Rectal smooth muscle tissue (tissue), 1 donor: ENCODE measurements around the gene ADAMTS4.

Experiments used
- H3K27ac ChIP-seq: one replicate; pipeline ENCODE4 v1.7.0; 2013; ENCODE audit warnings: low read depth, low read length, inconsistent platforms
- H3K27me3 ChIP-seq: one replicate; pipeline ENCODE4 v1.7.0; 2013; ENCODE audit warnings: low read length; ENCODE audit not compliant: control insufficient read depth, insufficient read depth
- H3K36me3 ChIP-seq: one replicate; pipeline ENCODE4 v1.7.0; 2013; ENCODE audit warnings: low read length; ENCODE audit not compliant: control insufficient read depth, insufficient read depth
- H3K4me1 ChIP-seq: one replicate; pipeline ENCODE4 v1.7.0; 2013; ENCODE audit warnings: low read length; ENCODE audit not compliant: control insufficient read depth, insufficient read depth
- H3K4me3 ChIP-seq: one replicate; pipeline ENCODE4 v1.7.0; 2013; ENCODE audit warnings: low read length
- H3K9ac ChIP-seq: one replicate; pipeline ENCODE4 v1.7.0; 2013; ENCODE audit warnings: low read length

ADAMTS4 gene

DNA sequence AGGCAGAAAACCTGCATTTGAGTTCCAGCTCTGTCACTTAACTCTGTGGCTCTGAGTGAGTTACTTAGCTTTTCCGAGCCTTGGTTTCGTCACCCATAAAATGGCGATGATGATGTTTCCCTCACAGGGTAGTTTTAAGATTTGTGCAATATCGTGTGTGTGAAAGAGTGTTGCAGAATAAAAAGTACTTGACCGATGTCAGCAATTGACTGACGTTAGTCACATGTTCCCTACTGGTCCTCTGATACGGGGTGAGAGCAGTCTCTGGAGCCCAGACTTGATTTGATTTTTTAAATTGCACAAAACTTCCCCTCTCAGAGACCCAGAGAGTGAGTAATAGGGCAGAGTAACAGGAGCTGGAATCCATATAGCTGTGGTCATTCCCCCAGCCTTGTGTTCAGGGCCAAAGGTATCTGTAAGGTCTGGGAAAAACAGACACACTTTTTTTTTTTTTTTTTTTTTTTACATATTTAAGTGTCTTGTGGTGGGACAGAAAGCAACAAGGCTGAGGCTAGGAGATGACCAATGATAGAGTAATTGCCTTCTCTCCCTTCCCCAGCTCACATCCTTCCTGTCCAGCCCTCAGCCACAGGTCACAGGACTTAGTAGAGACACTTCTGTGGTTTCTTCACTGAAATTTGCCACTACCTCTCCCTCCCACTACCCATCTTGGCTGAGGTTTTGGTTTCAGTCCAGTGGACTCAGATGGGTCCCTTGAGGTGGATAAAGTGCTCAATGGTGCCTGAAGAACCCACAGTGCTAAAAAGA is 18.3 kb upstream of the ADAMTS4 start:
- H3K4me1 ChIP-seq, result no peaks in the 10 kb centered on the region
- H3K36me3 ChIP-seq, result peaks cover 17% of the 10 kb centered on the region
- H3K27ac ChIP-seq, result no peak overlapping the region
- H3K9ac ChIP-seq, result no peak overlapping the region
- no peak overlapping the region for H3K4me3 ChIP-seq
- H3K27me3 ChIP-seq, result no peaks in the 10 kb centered on the region

DNA sequence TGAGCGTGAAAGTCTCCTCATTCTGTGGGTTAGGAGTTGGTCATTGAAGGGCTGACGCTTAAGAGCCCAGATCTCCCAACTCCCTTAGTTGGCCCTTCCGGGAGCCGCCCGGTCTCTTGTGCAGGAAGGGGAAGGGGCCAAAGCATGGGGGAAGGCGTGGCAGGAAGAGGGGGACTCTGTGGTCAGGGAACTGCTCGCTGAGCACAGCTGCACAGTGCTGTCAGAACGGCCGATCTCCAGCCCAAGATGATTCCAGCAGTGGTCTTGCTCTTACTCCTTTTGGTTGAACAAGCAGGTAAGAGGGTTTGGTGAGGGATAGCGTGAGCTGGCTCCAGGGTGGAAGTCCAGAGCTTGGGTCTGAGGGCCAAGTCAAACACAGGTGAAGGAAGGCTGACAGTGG is 16.2 kb upstream of the ADAMTS4 start, which contains the start of gene FCER1G:
FCER1G (plus strand) TSS at position 220 of the 400 bp plus-strand sequence; CDS start at position 247, 27 bp downstream.
- Histone ChIP-seq H3K27ac (no peak within 1 kb of the TSS), H3K27me3 (no peaks in the 10 kb centered on the region), H3K4me3 (peak within 1 kb of the TSS; percentile 31), H3K9ac (no peak within 1 kb of the TSS), H3K36me3 (peaks cover 27% of the 10 kb centered on the region), H3K4me1 (no peaks in the 10 kb centered on the region)

DNA sequence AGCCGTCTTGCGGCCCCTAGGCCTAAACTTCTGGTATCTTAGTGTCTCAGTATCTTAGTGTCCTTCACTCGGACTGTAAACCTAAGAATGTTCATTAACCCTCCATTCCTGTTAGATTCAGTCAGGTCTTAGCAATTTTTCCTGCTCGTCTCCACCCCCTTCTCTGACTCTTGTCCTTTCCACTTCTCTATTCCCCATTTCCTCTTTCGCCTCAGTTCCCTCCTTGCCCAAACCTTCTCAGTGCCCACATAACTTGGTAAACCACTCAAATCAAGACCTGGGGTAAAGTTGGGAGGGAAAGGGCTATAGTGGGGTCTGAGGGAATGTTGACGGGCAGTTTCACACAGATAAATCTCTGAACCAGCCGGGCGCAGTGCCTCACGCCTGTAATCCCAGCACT is 15.5 kb upstream of the ADAMTS4 start:
- H3K4me1 ChIP-seq, result no peaks in the 10 kb centered on the region
- peaks cover 34% of the 10 kb centered on the region for H3K36me3 ChIP-seq
- H3K4me3 ChIP-seq, result no peak overlapping the region

DNA sequence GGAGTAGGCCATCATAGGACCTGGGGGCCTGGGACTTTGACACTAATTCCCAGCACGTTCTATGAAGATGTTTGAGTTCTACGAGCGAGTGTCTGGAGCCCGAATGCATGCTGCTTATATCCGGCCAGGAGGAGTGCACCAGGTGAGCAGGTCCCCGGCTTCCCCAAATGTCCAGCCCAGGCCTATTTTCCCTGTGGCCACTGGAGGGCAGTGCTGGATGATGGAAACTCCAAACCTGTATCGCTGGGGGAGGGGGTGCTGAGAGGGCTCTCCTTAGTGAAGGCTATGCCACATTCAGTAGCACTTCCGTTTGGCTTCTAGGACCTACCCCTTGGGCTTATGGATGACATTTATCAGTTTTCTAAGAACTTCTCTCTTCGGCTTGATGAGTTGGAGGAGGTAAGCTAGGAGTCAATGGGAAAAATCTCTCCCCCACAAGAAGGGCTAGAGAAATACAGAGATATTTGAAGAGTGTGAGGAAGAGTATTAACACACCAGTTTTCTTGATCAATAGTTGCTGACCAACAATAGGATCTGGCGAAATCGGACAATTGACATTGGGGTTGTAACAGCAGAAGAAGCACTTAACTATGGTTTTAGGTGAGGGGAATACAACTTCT is 11.0 kb upstream of the ADAMTS4 start:
- Histone ChIP-seq H3K36me3 (peaks cover 51% of the 10 kb centered on the region), H3K4me3 (no peak overlapping the region), H3K27me3 (no peaks in the 10 kb centered on the region), H3K9ac (no peak overlapping the region), H3K27ac (peak overlapping the region; percentile 3), H3K4me1 (no peaks in the 10 kb centered on the region)

More for the DNA sequence above, 15.5 kb upstream of the ADAMTS4 start:
- no peaks in the 10 kb centered on the region for H3K27me3 ChIP-seq
- H3K27ac ChIP-seq, result no peak overlapping the region
- no peak overlapping the region for H3K9ac ChIP-seq

DNA sequence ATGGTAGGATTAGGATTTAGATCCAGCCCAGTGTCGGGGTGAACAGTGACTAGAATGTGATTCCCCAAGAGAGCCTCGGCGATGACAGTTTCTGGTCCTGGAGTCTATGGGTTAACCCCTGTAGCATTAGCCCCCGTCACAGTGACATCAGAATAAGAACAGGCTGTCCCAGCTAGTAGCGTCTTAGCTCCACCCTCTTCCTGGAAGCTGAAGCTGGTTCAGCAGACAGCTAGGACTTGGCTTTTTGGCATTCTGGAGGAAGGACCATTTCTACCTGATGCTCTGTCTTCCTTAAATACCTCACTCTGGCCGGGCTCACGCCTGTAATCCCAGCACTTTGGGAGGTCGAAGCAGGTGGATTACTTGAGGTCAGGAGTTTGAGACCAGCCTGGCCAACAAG is 8.3 kb upstream of the ADAMTS4 start:
- Histone ChIP-seq H3K9ac (no peak overlapping the region), H3K27ac (peak overlapping the region; percentile 68), H3K27me3 (no peaks in the 10 kb centered on the region), H3K4me1 (peaks cover 4% of the 10 kb centered on the region), H3K36me3 (peaks cover 34% of the 10 kb centered on the region), H3K4me3 (no peak overlapping the region)

DNA sequence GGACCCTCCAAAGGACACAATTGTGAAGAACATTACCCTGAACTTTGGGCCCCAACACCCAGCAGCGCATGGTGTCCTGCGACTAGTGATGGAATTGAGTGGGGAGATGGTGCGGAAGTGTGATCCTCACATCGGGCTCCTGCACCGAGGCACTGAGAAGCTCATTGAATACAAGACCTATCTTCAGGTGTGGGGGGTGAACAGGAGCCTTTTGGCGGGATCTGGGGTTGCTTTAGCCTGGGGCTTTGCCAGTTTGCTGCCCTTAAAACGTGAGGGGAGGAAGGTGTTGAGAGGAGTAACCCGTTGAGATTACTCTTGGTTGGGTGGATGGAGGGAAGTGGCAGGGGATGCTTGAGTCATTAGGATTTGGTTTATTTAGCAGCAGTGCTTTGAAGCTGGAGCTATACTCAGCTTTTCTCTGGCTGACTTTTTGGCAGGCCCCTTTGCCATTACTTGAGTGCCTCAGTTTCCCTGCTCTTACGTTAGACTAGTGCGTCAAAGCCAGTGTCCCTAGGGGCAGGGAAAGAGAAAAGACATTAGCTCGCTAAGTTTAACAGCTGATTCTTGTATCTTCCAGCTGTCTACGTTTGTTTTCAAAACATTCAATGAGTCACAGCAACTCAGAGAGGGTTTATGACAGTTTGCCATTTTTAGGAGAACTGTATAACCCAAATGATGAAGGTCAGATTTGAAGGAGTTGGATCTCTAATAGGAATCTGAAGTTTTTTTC is 7.7 kb upstream of the ADAMTS4 start:
- H3K27me3 ChIP-seq, result no peaks in the 10 kb centered on the region
- no peak overlapping the region for H3K9ac ChIP-seq
- H3K4me3 ChIP-seq, result no peak overlapping the region
- peak overlapping the region; percentile 68 for H3K27ac ChIP-seq
- peaks cover 31% of the 10 kb centered on the region for H3K36me3 ChIP-seq
- H3K4me1 ChIP-seq, result peaks cover 4% of the 10 kb centered on the region

DNA sequence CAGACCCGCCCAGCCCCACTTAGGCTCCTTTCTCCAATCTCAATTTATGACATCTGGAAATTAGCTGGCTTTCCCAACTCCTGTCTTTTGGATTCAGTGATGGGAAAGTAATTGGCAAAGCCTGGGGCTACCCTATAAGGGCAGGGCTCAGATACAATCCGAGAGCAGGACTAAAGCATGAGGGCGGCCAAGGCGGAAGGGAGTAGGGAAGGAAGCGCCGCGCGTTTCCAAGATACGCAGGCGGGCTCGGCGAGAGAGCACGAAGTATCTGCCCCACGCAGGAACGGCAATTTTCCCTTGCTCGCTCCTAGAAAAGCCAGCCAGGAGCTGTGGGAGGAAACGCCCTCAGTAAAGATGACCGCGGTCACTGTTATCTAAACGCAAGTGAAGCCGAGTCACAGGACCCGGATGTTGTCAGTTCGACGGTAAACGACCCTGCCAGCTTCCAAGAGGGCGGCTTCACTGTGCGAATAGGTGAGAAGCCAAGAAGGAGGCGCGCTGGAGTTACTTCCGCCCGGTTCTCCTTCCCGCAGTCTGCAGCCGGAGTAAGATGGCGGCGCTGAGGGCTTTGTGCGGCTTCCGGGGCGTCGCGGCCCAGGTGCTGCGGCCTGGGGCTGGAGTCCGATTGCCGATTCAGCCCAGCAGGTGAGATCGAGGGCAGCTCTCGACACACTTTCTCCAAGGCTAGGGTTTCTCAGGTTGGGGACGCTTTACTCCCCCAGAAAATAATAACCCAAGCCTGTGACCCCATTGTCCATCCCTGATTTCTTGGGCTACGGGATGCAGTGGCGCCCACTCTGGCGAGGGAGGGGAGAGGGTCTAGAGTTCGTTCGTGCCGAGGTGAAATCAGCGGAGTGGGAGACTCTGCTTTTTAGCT is 3.2 kb upstream of the ADAMTS4 start, which contains the start of gene NDUFS2:
NDUFS2 (plus strand) TSS at position 532 of the 877 bp plus-strand sequence; CDS start at position 551, 19 bp downstream.
- H3K27me3 ChIP-seq, result no peaks in the 10 kb centered on the region
- peak within 1 kb of the TSS; percentile 98 for H3K27ac ChIP-seq
- peaks cover 6% of the 10 kb centered on the region for H3K36me3 ChIP-seq
- H3K9ac ChIP-seq, result peak within 1 kb of the TSS; percentile 95
- H3K4me1 ChIP-seq, result peaks cover 41% of the 10 kb centered on the region
- H3K4me3 ChIP-seq, result peak within 1 kb of the TSS; percentile 98

DNA sequence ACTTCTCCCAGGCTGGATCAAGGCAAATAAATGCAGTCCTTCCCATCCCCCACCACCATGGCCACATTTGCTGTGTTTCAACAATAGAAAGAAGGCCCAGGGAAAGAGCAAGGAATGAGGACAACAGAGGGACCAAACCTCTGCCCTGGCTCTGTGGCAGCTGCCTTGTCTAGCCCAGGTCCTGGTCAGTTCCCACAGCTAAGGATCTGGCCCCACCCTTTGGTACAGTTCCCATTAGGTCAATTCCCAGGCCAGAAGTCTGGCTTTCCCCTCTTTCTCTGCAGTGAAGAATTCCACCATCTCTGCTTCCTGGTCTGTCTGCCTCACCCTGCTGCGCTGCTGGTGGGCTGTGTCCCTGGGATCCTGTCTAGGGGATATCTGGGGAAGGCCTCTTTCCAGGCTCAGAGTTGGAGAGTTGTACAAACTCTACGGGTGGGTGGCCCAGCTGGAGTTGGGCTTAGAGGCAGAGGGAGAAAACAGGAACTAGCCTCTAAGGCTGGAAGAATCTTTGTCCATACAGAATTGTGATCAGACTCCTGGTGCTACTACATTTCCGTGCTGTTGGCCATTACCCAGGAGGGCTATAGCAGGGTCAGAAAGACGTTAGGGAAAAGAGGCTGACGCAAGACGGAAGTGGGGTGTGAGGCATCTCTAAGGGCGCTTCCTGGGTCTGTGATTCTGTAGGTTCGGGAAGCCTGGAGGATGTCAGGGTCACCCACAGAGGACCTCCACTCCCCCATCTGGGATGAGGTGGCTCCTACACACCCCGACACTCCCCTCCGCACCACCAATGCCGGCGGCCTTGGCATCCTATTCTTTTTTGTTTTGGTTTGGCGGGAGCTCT is 2.4 kb upstream of the ADAMTS4 start:
- H3K36me3 ChIP-seq, result peaks cover under 1% of the 10 kb centered on the region
- peaks cover 44% of the 10 kb centered on the region for H3K4me1 ChIP-seq
- no peaks in the 10 kb centered on the region for H3K27me3 ChIP-seq
- H3K27ac ChIP-seq, result peak overlapping the region; percentile 98
- H3K4me3 ChIP-seq, result peak overlapping the region; percentile 62
- H3K9ac ChIP-seq, result no peak overlapping the region

DNA sequence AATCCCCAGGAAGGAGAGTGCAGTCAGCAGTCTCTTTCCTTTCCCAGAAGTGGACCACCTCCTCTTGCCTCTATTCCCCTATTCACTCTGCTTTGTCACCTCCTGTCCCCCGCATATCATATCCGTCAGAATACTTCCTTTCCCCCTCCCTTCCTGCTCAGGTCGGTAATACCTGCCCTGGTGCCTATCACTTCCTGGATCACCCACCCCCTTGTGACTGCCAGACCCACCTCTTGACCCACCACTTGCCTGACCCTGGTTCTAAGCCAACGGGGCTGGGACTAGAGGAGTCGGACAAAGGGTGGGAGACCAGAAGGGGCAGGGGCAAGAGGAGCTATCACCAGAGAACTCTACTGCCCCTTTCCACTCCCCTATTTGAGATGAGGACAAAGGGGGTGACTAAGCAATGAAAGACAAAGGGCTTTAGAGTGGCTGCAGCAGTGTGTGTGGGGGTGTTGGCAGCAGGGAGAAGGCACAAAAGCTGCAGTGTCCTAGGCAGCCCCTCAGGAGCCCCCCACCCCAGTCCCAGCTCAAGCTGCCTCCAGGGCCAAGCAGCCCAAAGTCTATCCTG is 1.7 kb upstream of the ADAMTS4 start:
- H3K27ac ChIP-seq, result peak overlapping the region; percentile 98
- H3K4me3 ChIP-seq, result peak overlapping the region; percentile 62
- H3K27me3 ChIP-seq, result no peaks in the 10 kb centered on the region
- no peaks in the 10 kb centered on the region for H3K36me3 ChIP-seq
- peak overlapping the region; percentile 6 for H3K9ac ChIP-seq
- peaks cover 44% of the 10 kb centered on the region for H3K4me1 ChIP-seq

DNA sequence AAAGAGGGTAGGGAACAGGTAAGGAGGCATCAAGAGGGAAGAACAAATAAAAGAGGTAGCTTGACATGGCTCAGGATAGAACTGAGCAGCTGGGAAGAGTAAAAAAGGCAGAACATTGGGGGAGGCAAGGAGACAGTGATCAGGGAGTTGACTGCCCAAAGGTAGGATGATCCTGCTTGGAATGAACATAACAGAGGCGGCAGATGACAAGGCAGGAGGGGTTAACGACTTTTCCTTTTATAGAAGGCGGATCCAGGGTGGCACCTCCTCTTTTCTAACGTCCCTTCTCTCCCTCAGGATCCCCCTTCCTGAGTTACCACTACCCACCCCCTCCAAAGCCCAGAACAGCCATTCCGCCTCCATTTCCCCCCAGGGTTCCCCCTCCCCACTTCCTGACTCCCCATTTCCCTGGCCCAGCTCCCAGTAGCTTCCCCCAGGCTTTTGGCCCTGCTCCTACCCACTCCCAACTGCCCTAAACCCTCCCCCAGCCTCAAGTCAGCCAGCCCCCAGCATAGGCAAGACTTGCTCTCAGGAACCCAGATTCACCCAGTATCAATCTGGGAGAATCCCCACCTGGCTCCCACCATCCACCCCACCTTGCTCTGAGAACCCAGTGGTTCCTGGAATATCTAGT is 769 bp upstream of the ADAMTS4 start:
- Histone ChIP-seq H3K36me3 (no peaks in the 10 kb centered on the region), H3K27me3 (no peaks in the 10 kb centered on the region), H3K9ac (no peak overlapping the region), H3K4me1 (peaks cover 44% of the 10 kb centered on the region), H3K27ac (peak overlapping the region; percentile 98), H3K4me3 (no peak overlapping the region)
